CD14-positive monocyte (primary cell): ENCODE results near the gene CNGB1. TPM values are rescaled to one million over a fixed set of nuclear protein-coding genes. Genes with fewer than 3 reads are reported as not detected.

ENCODE experiments used
- DNase-seq, 3 donors: peaks; one replicate each; pipeline ENCODE4 v3.0.0-alpha.2; 2011 to 2022
- H2AFZ ChIP-seq: 2 replicates; pipeline ENCODE4 v1.6.0; 2012; ENCODE audit warnings: mild to moderate bottlenecking, low read depth, low read length, inconsistent platforms; ENCODE audit not compliant: insufficient read depth, poor library complexity, severe bottlenecking
- H3K27ac ChIP-seq, 2 donors: 1 replicate in 1 of 2; 2 replicates in 1 of 2; pipeline ENCODE4 v1.5.1; 2012 to 2013; ENCODE audit warnings: low read length in 2 of 2, control low read depth in 1 of 2, inconsistent platforms in 1 of 2, low read depth in 1 of 2, mild to moderate bottlenecking in 1 of 2
- H3K27me3 ChIP-seq, 2 donors: one replicate each; pipeline versions ENCODE4 v1.6.0 to v1.6.1; 2011 to 2013; ENCODE audit warnings: low read length in 2 of 2; ENCODE audit not compliant: control insufficient read depth in 2 of 2, insufficient read depth in 2 of 2
- H3K36me3 ChIP-seq, 2 donors: replicated peaks in 1 of 2; 1 replicate in 1 of 2; 2 replicates in 1 of 2; pipeline versions ENCODE4 v1.5.1 to v1.6.1; 2012 to 2013; ENCODE audit warnings: low read length in 2 of 2, control low read depth in 1 of 2, inconsistent platforms in 1 of 2, mild to moderate bottlenecking in 1 of 2; ENCODE audit not compliant: insufficient read depth in 2 of 2, control insufficient read depth in 1 of 2
- H3K4me1 ChIP-seq, 2 donors: 1 replicate in 1 of 2; 2 replicates in 1 of 2; pipeline versions ENCODE4 v1.5.1 to v1.6.1; 2012 to 2013; ENCODE audit warnings: low read length in 2 of 2, control low read depth in 1 of 2, inconsistent platforms in 1 of 2, mild to moderate bottlenecking in 1 of 2, moderate library complexity in 1 of 2; ENCODE audit not compliant: insufficient read depth in 2 of 2, control insufficient read depth in 1 of 2
- H3K4me2 ChIP-seq: replicated peaks from 2 replicates; pipeline ENCODE3; 2012; ENCODE audit warnings: low read length, moderate library complexity, mild to moderate bottlenecking; ENCODE audit not compliant: poor library complexity, severe bottlenecking; ENCODE audit errors: extremely low read depth
- H3K4me3 ChIP-seq, 3 experiments: fragments of 200-600 bp in 1 of 3; sonication (generic) in 1 of 3; replicated peaks in 1 of 3; 1 replicate in 2 of 3; 2 replicates in 1 of 3; pipeline ENCODE4 v1.5.1; 2011 to 2013; ENCODE audit warnings: low read length in 3 of 3, mild to moderate bottlenecking in 3 of 3, control low read depth in 2 of 3, low read depth in 2 of 3, inconsistent platforms in 1 of 3, moderate library complexity in 1 of 3
- H3K79me2 ChIP-seq: 2 replicates; pipeline ENCODE4 v1.6.0; 2012; ENCODE audit warnings: mild to moderate bottlenecking, control low read depth, inconsistent platforms, low read length, moderate library complexity; ENCODE audit not compliant: insufficient read depth
- H3K9ac ChIP-seq: 2 replicates; pipeline ENCODE4 v1.6.0; 2017; ENCODE audit warnings: low read length, mild to moderate bottlenecking; ENCODE audit not compliant: insufficient read depth, poor library complexity, severe bottlenecking
- H3K9me3 ChIP-seq, 2 donors: replicated peaks in 1 of 2; 1 replicate in 1 of 2; 2 replicates in 1 of 2; pipeline versions ENCODE4 v1.5.1 to v1.6.1; 2012 to 2013; ENCODE audit warnings: low read length in 2 of 2, control low read depth in 1 of 2; ENCODE audit not compliant: control insufficient read depth in 1 of 2, insufficient read depth in 1 of 2
- H4K20me1 ChIP-seq: 2 replicates; pipeline ENCODE4 v1.6.0; 2012; ENCODE audit warnings: mild to moderate bottlenecking, low read length, control low read depth, moderate library complexity; ENCODE audit not compliant: insufficient read depth
- H3K27ac Mint-ChIP-seq, 7 donors: one replicate each; pipeline ENCODE4 v1.8.0; 2020; ENCODE audit warnings: mild to moderate bottlenecking in 7 of 7, mixed read lengths in 7 of 7, moderate library complexity in 6 of 7, inconsistent platforms in 2 of 7
- H3K27me3 Mint-ChIP-seq, 3 donors: one replicate each; pipeline ENCODE4 v1.8.0; 2021 to 2022; ENCODE audit warnings: low read depth in 3 of 3, mild to moderate bottlenecking in 3 of 3, mixed read lengths in 3 of 3, moderate library complexity in 3 of 3, inconsistent platforms in 1 of 3
- H3K36me3 Mint-ChIP-seq, 2 donors: one replicate each; pipeline ENCODE4 v1.8.0; 2020; ENCODE audit warnings: mixed read lengths in 2 of 2, inconsistent platforms in 1 of 2, mild to moderate bottlenecking in 1 of 2
- H3K4me1 Mint-ChIP-seq: one replicate; pipeline ENCODE4 v1.8.0; 2020; ENCODE audit warnings: mild to moderate bottlenecking, mixed read lengths
- H3K4me3 Mint-ChIP-seq, 2 donors: one replicate each; pipeline ENCODE4 v1.8.0; 2020; ENCODE audit warnings: mild to moderate bottlenecking in 2 of 2, mixed read lengths in 2 of 2, moderate library complexity in 1 of 2
- H3K9me3 Mint-ChIP-seq, 7 donors: one replicate each; pipeline ENCODE4 v1.8.0; 2020 to 2022; ENCODE audit warnings: mixed read lengths in 7 of 7, mild to moderate bottlenecking in 6 of 7, moderate library complexity in 6 of 7, inconsistent platforms in 2 of 7
- WGBS: methylation state at CpG from one replicate; pipeline ENCODE4 v1.1.5; 2013; ENCODE audit warnings: missing lambda C conversion rate; ENCODE audit not compliant: insufficient coverage; 5-methylcytosine and 5-hydroxymethylcytosine counted together
- intact Hi-C, 2 donors: fragments of 100-400 bp; cut with micrococcal nuclease; formaldehyde crosslinking; loops; one replicate each; pipeline versions ENCODE4 v1.15.0 to v1.15.1; 2023
- polyA plus RNA-seq, 3 donors: library from polyadenylated mRNA; depleted of rRNA in 1 of 3; unstranded in 2 of 3; stranded (reverse) in 1 of 3; fragments of 300-500 nt in 2 of 3; fragments of >200 nt in 1 of 3; fragmentation: Illumina TruSeq in 2 of 3; gene quantifications; 1 replicate in 2 of 3; 2 replicates in 1 of 3; pipeline ENCODE4 v1.2.3, GENCODE V29; 2012 to 2021
- TF ChIP-seq, protein P1 (sequence below): fragments of 200-600 bp; IDR thresholded peaks from one replicate; pipeline ENCODE4 v1.8.0; 2022; ENCODE audit warnings: antibody characterized with exemption, mild to moderate bottlenecking

The CNGB1 gene
- polyA plus RNA-seq, 3 donors: not detected

DNA sequence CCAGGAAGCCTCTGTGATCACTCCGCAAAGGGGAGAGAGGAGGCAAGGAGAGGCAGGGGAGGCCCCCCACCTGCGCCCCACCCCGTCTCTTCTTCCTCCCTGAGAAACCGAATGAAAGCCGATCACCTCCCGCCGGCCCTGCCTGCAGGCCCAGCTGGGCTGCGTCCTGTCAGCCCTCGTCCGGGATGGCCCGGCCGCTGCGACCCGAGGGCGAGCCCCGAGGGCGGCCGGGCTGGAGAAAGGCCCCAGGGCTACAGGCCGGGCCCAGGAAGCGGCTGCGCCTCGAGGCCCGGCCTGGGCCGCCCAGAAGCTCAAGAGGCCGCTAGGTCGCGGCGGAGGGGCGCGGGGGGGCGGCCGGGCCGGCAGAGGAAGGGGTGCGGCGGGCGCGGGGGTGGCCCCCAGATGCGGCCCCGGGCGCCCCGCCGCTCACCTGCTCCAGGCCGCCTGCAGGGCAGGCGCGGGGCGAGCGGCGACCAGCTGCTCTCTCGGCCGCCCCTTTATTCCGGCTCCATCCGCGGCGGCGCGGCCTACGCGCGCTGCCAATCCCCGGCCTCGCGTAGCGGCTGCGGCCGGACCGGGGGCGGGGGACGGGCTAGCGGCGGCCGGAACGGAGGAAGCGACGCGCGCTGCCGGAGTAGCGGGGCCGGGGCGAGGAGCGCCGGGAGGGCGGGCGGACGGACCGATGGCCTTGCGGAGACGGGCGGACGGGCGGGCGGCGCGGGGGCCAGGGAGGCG is 29.2 kb upstream of the CNGB1 start, which contains the start of gene ZNF319:
Gene ZNF319 (minus strand): TSS at position 702 of the 735 bp plus-strand sequence. CDS start 2,407 bp downstream, outside the sequence.
- Histone ChIP-seq H3K9ac (peak within 1 kb of the TSS; percentile 80), H4K20me1 (peaks cover 58% of the 10 kb centered on the region), H3K4me1 (peaks cover 43 to 57% of the 10 kb centered on the region in 2 donors), H3K79me2 (peaks cover 45% of the 10 kb centered on the region), H3K9me3 (no peaks in the 10 kb centered on the region), H3K27me3 (no peaks in the 10 kb centered on the region), H3K4me2 (peak within 1 kb of the TSS; percentile 100), H3K4me3 (peak within 1 kb of the TSS; percentile 84 to 98 (median 96)), H3K36me3 (peaks cover 45 to 52% of the 10 kb centered on the region in 2 donors), H2AFZ (peak within 1 kb of the TSS; percentile 95), H3K27ac (peak within 1 kb of the TSS; percentile 92 to 95)
- intact Hi-C loops: loop anchor here (2.0 to 10.0 kb wide), 6 partner anchors 15 to 423 kb away; partner anchors contain the start of genes KATNB1 (in 1 of the 2) and KIFC3 (in 1 of the 2)
- Mint-ChIP-seq H3K4me1 (peaks cover 60% of the 10 kb centered on the region), H3K4me3 (peak within 1 kb of the TSS; percentile 92 to 95), H3K9me3 (peaks cover 0 to 2% (median 0%) of the 10 kb centered on the region in 7 donors), H3K36me3 (peaks cover 48 to 56% of the 10 kb centered on the region in 2 donors), H3K27ac (peak within 1 kb of the TSS; percentile 90 to 97 (median 94)), H3K27me3 (no peaks in the 10 kb centered on the region)
- under 1% methylated on average over 83 of the region's 95 CpGs for WGBS
- TF ChIP-seq, protein P1, sequence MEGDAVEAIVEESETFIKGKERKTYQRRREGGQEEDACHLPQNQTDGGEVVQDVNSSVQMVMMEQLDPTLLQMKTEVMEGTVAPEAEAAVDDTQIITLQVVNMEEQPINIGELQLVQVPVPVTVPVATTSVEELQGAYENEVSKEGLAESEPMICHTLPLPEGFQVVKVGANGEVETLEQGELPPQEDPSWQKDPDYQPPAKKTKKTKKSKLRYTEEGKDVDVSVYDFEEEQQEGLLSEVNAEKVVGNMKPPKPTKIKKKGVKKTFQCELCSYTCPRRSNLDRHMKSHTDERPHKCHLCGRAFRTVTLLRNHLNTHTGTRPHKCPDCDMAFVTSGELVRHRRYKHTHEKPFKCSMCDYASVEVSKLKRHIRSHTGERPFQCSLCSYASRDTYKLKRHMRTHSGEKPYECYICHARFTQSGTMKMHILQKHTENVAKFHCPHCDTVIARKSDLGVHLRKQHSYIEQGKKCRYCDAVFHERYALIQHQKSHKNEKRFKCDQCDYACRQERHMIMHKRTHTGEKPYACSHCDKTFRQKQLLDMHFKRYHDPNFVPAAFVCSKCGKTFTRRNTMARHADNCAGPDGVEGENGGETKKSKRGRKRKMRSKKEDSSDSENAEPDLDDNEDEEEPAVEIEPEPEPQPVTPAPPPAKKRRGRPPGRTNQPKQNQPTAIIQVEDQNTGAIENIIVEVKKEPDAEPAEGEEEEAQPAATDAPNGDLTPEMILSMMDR: no peak
- peak in 1 of 3 donors; percentile 2 for DNase-seq

DNA sequence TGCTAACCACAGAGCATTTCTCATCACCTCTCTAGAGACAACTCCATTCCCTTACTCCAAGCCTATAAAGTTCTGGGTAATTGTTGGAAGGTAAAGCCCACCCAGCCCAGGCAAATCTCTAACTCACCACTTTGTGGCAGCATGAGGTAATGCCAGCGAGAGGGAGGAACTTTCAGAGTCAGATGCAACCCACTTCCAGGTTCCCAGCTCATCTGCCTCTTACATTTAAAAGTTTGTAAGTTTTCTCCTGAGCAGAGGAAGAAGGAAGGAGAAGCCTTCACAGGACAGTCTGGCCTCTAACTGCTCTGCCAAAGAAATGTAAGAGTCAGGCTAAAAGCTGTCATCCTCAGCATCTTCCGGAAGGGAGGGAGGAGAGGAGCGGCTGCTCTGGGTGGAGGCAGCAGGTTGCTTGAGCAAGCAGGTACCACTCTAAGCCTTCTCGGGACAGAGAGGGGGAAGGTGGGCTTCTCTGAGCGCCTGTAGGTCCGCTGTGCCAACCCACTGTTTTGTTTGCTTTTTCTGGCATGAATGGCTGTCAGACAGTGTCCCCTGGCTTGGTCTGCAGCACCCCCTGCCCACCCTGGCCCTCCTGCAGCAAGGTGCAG is 28.5 kb upstream of the CNGB1 start:
- Mint-ChIP-seq H3K27me3 (no peaks in the 10 kb centered on the region), H3K4me3 (peak overlapping the region; percentile 79 to 86), H3K4me1 (peaks cover 63% of the 10 kb centered on the region), H3K36me3 (peaks cover 43 to 51% of the 10 kb centered on the region in 2 donors), H3K27ac (peak overlapping the region; percentile 79 to 94 (median 91)), H3K9me3 (peaks cover 0 to 2% (median 0%) of the 10 kb centered on the region in 7 donors)
- 7% methylated on average over 5 of the region's 6 CpGs for WGBS
- intact Hi-C loops: loop anchor here in 1 of 2 donors (2.0 kb wide), 1 partner anchor 15 kb away; no protein-coding TSS in a partner anchor
- H3K36me3 ChIP-seq: peaks cover 44 to 49% of the 10 kb centered on the region in 2 donors
- peaks cover 59% of the 10 kb centered on the region for H4K20me1 ChIP-seq
- H3K9ac ChIP-seq: peak overlapping the region; percentile 80
- H2AFZ ChIP-seq: peak overlapping the region; percentile 74
- TF ChIP-seq, protein P1: no peak
- H3K4me3 ChIP-seq: peak overlapping the region; percentile 44 to 98 (median 52)
- H3K79me2 ChIP-seq: peaks cover 50% of the 10 kb centered on the region
- no peaks in the 10 kb centered on the region for H3K9me3 ChIP-seq
- no peaks in the 10 kb centered on the region for H3K27me3 ChIP-seq
- peak; percentile 23 to 43 (median 40) for DNase-seq
- H3K4me1 ChIP-seq: peaks cover 50 to 64% of the 10 kb centered on the region in 2 donors
- peak overlapping the region; percentile 78 to 85 for H3K27ac ChIP-seq
- H3K4me2 ChIP-seq: peak overlapping the region; percentile 100
